Measurements from ENCODE around the gene MUC2. TPM values are rescaled to one million over a fixed set of nuclear protein-coding genes. Genes with fewer than 3 reads are reported as not detected.

MUC2 gene
- total RNA-seq (2014; rRNA removed; shearing (Covaris generic)): not detected in 2 replicates

DNA sequence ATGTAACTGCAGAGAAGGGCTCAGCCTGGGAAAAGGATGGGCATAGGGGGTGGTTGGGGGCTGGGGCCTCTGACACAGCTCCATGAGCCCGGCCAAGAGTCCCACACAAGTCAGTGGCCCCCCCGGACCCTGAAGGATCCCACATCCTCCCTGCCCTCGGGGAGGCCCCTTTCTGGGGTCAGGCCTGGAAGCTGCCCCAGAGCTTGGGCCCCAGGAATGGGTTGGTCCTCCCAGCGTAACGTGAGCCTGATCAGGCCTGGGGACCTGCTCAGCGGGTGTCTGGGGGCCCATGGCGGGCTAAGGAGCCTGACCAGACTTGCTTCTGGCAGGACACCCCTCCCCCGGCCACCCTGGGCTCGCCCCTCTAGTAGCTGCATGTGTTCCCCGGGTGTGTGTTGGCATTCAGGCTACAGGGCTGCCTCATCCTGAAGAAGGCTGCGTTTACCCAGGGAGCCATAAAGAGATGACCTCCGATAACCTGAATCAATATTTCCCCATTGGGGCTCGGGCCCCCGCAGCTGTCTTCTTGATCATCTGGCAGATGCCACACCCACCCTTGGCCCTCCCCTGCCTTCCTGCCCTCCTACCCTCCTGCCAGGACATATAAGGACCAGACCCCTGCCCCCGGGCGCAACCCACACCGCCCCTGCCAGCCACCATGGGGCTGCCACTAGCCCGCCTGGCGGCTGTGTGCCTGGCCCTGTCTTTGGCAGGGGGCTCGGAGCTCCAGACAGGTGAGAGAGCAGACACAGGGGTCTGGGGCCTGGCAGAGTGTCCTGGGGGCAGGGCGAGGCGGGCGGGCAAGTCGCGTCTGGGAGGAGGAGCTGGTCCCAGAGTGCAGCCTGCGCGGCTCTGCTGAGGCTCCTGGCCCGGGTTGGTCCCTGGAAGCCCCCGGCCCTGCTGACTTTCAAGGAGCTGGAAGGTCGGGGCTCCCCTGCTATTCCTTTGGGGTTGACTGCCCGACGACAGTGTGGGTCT is at the start of gene MUC2:
Gene MUC2, plus strand, starts transcription at position 631 of the 978 bp plus-strand sequence.
- DNase-seq (ENCODE audit: low spot score): no peak

GRCh38 chr11:1025410-1026162 is 49.1 kb upstream of the MUC2 start:
- no peak for DNase-seq (ENCODE audit: low spot score)

GRCh38 chr11:1026163-1026450 is 48.6 kb upstream of the MUC2 start:
- DNase-seq (ENCODE audit: low spot score): no peak

DNA sequence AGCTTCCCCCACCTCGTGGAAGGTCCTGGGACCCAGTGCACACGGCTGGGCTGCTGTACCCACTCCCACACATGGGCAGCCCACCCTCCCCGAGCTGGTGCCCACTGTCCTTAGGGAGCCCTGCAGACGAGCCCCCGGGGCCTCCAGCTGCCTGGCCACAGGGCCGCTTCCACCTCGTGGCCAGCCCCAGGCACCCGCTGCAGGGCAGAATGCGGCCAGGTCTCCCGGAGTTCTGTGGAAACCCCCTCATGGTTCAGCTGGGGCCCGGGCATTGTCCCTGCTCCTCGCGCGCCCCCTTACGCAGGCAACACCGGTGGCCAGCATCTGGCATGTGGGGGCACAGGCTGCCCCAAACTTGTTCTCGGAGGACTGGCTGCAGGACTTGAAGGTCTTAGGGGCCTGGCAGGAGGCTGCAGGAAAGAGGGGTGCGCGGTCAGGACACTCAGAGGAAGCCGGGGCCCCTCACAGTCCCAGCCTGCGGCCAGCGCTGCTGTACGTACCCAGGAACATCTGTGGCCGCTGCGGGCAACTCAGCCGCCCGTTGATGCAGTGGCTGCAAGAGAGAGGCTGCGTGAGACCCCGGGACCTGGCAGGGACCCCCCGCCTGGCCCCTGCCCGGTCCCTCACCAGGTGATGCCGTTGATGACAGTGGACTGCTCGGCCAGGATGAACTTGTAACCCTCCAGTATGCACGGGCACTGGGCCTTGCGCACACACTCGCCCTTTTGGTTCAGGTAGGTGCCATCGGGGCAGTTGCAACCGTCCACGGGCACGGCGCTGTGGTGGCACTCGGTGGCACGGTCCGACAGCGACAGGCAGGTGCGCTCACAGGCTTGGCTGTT is 47.8 kb upstream of the MUC2 start:
- no peak for DNase-seq (ENCODE audit: low spot score)

GRCh38 chr11:1027483-1028290 is 47.0 kb upstream of the MUC2 start:
- no peak for DNase-seq (ENCODE audit: low spot score)

DNA sequence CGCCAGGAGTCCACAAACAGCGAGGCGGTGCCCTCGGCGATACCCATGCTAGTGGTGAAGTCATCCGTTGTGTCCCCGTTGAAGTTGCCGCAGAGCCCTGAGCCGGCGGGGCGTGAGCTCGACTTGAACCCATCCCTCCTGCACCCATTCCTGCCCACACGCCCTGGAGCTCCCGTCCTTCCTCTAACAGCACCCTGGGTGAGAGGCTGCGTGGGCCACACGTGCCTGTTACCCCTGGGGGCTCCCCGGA is 46.5 kb upstream of the MUC2 start:
- no peak for DNase-seq (ENCODE audit: low spot score)

- DNase-seq (ENCODE audit: low spot score): no peak
Observed at GRCh38 chr11:1028616-1029015, 46.1 kb upstream of the MUC2 start.

GRCh38 chr11:1029051-1029450 is 45.6 kb upstream of the MUC2 start:
- DNase-seq (ENCODE audit: low spot score): no peak

- no peak for DNase-seq (ENCODE audit: low spot score)
Observed at GRCh38 chr11:1029654-1030053, 45.0 kb upstream of the MUC2 start.

- no peak for DNase-seq (ENCODE audit: low spot score)
Observed at GRCh38 chr11:1030086-1030485, 44.6 kb upstream of the MUC2 start.

GRCh38 chr11:1030556-1030955 is 44.1 kb upstream of the MUC2 start:
- no peak for DNase-seq (ENCODE audit: low spot score)

- no peak for DNase-seq (ENCODE audit: low spot score)
Observed at GRCh38 chr11:1031121-1031899, 43.4 kb upstream of the MUC2 start.

GRCh38 chr11:1032310-1032891 is 42.3 kb upstream of the MUC2 start:
- DNase-seq (ENCODE audit: low spot score): no peak

GRCh38 chr11:1033016-1033798 is 41.5 kb upstream of the MUC2 start:
- DNase-seq (ENCODE audit: low spot score): no peak

DNA sequence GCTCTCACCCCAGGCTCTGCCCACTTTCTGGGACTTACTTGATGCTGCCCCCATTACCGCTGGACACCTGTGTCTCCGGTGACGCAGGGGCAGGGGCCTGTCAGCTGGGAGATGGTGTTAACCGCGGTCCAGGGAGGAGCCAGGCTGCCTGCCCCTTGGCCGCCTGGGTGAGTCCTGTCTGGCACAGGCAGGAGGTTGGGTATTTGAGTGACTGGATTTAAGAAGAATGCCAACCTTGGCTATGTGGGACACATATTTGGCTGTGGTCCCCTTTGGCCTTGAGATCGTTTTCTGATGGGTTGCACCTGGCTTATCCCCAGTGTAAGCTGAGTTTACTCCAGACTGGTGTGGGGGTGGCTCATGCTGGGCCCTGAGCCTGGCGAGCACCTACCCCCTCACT is 40.7 kb upstream of the MUC2 start:
- no peak for DNase-seq (ENCODE audit: low spot score)

GRCh38 chr11:1034456-1035295 is 40.0 kb upstream of the MUC2 start:
- DNase-seq (ENCODE audit: low spot score): no peak

DNA sequence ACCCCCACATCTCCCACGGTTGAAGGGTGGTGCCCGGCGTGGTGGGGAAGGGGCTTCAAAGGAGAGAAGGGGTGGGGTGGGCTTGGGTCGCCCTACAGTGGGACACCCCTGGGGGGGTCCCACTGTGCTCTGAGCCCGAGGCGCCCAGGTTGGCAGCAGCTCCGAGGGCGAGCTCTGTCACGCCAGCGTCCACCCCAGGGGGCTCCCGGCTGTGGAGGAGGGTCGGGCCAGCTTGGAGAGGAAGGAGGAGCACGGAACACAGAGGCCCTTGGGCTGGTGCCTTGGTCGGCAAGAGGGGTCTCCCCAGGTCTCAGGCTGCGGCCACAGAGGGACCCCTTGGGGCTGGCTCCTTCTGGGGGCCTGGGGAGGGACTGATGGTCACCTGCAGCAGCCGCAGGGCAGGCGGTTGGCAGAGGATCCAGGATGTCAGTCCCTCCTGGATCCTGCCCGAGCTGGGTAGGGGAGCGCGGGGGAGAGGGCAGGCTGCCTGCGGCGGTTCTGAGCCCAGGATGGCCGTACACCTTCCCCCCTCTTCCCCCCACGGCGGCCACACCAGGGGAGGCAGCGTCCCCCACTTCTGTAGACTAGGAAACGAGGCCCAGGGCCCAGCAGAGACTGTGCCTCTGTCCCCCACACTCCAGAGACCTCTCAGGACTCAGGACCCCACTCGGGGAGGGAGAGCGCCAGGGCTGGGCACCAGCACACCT is 38.9 kb upstream of the MUC2 start:
- DNase-seq (ENCODE audit: low spot score): no peak

Measured in H4 (cell line).